HCT116 (cell line): Measurements from ENCODE around the gene ASCL5.

Source experiments
- CEBPB ChIP-seq: IDR thresholded peaks from 2 replicates; pipeline ENCODE4 v1.6.1; 2012; ENCODE audit warnings: low read depth
- EZH2 ChIP-seq: fragments of 200-600 bp; sonication (generic); IDR thresholded peaks from 2 replicates; pipeline ENCODE4 v1.6.1; 2017; ENCODE audit warnings: antibody characterized with exemption, mixed run types
- POLR2A ChIP-seq: IDR thresholded peaks from 2 replicates; pipeline ENCODE4 v1.7.0; 2011; ENCODE audit warnings: borderline replicate concordance; ENCODE audit not compliant: insufficient read depth, insufficient read length; ENCODE audit errors: extremely low read depth
- POLR2AphosphoS5 ChIP-seq: IDR thresholded peaks from 2 replicates; pipeline ENCODE4 v1.6.1; 2011; ENCODE audit warnings: mild to moderate bottlenecking, low read depth, low read length, moderate library complexity
- RAD21 ChIP-seq: IDR thresholded peaks from 2 replicates; pipeline ENCODE4 v1.6.1; 2012; ENCODE audit warnings: low read depth, mild to moderate bottlenecking
- SIN3A ChIP-seq: IDR thresholded peaks from 2 replicates; pipeline ENCODE4 v1.6.1; 2012; ENCODE audit warnings: low read depth
- SP1 ChIP-seq: IDR thresholded peaks from 2 replicates; pipeline ENCODE4 v1.6.1; 2012; ENCODE audit warnings: low read depth
- YY1 ChIP-seq: IDR thresholded peaks from 2 replicates; pipeline ENCODE4 v1.6.1; 2011; ENCODE audit warnings: low read length, low read depth, moderate library complexity, mild to moderate bottlenecking; ENCODE audit not compliant: insufficient replicate concordance; ENCODE audit errors: extremely low read depth
- TF ChIP-seq, protein P1 (sequence below), 3 experiments: fragments of 200-600 bp in 1 of 3; sonication (generic) in 1 of 3; IDR thresholded peaks in 2 of 3; conservative IDR thresholded peaks in 1 of 3; 2 replicates each; pipeline ENCODE4 v1.5.1; 2012 to 2017; ENCODE audit warnings: low read depth in 2 of 3, low read length in 2 of 3, antibody characterized with exemption in 1 of 3, borderline replicate concordance in 1 of 3, control low read depth in 1 of 3, mild to moderate bottlenecking in 1 of 3, mixed read lengths in 1 of 3, mixed run types in 1 of 3, moderate library complexity in 1 of 3; ENCODE audit not compliant: insufficient read depth in 1 of 3
- TF ChIP-seq, protein P2 (sequence below): IDR thresholded peaks from 2 replicates; pipeline ENCODE4 v1.6.1; 2012
- TF ChIP-seq, protein P3 (sequence below): IDR thresholded peaks from 2 replicates; pipeline ENCODE4 v1.6.1; 2011; ENCODE audit warnings: mild to moderate bottlenecking, low read length, moderate library complexity; ENCODE audit not compliant: insufficient replicate concordance; ENCODE audit errors: extremely low read depth
- TF ChIP-seq, protein P4 (sequence below): IDR thresholded peaks from 2 replicates; pipeline ENCODE4 v1.6.1; 2012
- TF ChIP-seq, protein P5 (sequence below): IDR thresholded peaks from 2 replicates; pipeline ENCODE4 v1.6.1; 2012; ENCODE audit warnings: low read depth

DNA sequence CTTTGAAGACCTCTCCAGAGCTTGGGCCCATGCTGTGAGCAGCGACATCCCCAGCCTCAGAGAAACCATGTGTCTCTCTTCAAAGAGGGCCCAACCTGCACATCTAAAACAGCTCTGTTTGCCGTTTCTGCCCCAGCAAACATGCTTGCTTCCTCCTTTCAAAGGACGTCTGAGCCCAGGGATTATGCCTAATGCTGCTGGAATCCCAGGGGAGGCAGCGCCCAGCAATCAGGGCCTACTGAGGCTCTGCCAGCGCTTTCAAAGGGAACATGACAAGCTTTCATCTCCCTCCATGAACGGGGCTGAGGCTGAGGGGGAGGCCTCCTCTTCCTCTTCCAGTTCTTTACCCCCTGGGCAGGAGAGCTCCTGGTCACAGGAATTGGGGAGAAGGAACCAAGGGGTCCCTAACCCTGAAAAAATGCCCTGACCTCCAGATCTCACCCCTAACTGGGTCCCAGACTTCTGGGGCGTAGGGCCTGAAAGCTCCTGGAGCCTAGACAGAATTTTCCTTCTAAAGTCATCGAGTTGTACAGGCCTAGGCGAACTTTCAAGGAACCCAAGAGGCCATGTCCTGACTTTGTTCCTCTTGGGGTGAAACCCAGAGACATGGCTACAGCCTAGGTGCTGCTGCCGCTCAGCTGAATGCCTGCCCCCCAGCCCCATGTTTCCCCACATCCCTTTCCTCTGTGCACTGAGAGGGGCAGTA lies 13.4 kb upstream of the ASCL5 start:
- TF ChIP-seq SIN3A: no peak
- TF ChIP-seq, protein P1, sequence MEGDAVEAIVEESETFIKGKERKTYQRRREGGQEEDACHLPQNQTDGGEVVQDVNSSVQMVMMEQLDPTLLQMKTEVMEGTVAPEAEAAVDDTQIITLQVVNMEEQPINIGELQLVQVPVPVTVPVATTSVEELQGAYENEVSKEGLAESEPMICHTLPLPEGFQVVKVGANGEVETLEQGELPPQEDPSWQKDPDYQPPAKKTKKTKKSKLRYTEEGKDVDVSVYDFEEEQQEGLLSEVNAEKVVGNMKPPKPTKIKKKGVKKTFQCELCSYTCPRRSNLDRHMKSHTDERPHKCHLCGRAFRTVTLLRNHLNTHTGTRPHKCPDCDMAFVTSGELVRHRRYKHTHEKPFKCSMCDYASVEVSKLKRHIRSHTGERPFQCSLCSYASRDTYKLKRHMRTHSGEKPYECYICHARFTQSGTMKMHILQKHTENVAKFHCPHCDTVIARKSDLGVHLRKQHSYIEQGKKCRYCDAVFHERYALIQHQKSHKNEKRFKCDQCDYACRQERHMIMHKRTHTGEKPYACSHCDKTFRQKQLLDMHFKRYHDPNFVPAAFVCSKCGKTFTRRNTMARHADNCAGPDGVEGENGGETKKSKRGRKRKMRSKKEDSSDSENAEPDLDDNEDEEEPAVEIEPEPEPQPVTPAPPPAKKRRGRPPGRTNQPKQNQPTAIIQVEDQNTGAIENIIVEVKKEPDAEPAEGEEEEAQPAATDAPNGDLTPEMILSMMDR (IDR thresholded peaks at IDR 0.05 in 2 of 3, conservative IDR thresholded peaks at IDR 0.05 in 1 of 3; ENCODE audit: borderline replicate concordance in 1 of 3, insufficient read depth in 1 of 3, low read depth in 2 of 3, low read length in 2 of 3): no peak
- TF ChIP-seq, protein P2, sequence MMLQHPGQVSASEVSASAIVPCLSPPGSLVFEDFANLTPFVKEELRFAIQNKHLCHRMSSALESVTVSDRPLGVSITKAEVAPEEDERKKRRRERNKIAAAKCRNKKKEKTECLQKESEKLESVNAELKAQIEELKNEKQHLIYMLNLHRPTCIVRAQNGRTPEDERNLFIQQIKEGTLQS: no peak
- no peak for TF ChIP-seq POLR2A
- TF ChIP-seq RAD21: no peak
- TF ChIP-seq CEBPB: no peak
- TF ChIP-seq POLR2AphosphoS5: no peak
- TF ChIP-seq, protein P3, sequence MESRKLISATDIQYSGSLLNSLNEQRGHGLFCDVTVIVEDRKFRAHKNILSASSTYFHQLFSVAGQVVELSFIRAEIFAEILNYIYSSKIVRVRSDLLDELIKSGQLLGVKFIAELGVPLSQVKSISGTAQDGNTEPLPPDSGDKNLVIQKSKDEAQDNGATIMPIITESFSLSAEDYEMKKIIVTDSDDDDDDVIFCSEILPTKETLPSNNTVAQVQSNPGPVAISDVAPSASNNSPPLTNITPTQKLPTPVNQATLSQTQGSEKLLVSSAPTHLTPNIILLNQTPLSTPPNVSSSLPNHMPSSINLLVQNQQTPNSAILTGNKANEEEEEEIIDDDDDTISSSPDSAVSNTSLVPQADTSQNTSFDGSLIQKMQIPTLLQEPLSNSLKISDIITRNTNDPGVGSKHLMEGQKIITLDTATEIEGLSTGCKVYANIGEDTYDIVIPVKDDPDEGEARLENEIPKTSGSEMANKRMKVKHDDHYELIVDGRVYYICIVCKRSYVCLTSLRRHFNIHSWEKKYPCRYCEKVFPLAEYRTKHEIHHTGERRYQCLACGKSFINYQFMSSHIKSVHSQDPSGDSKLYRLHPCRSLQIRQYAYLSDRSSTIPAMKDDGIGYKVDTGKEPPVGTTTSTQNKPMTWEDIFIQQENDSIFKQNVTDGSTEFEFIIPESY: no peak
- TF ChIP-seq, protein P4, sequence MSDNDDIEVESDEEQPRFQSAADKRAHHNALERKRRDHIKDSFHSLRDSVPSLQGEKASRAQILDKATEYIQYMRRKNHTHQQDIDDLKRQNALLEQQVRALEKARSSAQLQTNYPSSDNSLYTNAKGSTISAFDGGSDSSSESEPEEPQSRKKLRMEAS: no peak
- no peak for TF ChIP-seq EZH2
- TF ChIP-seq YY1: no peak
- TF ChIP-seq, protein P5, sequence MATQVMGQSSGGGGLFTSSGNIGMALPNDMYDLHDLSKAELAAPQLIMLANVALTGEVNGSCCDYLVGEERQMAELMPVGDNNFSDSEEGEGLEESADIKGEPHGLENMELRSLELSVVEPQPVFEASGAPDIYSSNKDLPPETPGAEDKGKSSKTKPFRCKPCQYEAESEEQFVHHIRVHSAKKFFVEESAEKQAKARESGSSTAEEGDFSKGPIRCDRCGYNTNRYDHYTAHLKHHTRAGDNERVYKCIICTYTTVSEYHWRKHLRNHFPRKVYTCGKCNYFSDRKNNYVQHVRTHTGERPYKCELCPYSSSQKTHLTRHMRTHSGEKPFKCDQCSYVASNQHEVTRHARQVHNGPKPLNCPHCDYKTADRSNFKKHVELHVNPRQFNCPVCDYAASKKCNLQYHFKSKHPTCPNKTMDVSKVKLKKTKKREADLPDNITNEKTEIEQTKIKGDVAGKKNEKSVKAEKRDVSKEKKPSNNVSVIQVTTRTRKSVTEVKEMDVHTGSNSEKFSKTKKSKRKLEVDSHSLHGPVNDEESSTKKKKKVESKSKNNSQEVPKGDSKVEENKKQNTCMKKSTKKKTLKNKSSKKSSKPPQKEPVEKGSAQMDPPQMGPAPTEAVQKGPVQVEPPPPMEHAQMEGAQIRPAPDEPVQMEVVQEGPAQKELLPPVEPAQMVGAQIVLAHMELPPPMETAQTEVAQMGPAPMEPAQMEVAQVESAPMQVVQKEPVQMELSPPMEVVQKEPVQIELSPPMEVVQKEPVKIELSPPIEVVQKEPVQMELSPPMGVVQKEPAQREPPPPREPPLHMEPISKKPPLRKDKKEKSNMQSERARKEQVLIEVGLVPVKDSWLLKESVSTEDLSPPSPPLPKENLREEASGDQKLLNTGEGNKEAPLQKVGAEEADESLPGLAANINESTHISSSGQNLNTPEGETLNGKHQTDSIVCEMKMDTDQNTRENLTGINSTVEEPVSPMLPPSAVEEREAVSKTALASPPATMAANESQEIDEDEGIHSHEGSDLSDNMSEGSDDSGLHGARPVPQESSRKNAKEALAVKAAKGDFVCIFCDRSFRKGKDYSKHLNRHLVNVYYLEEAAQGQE: no peak
- TF ChIP-seq SP1: no peak
